AG20443 (cell line): Measurements from ENCODE around the gene PDLIM3.
"Not testable (repeated sequence)": the region's sequence is repeated elsewhere in the genome, so short reads cannot be mapped to it uniquely, and the experiment has no call there.

Experiments
- DNase-seq: peaks from one replicate; pipeline ENCODE4 v3.0.0; 2012; ENCODE audit warnings: low spot score, mixed read lengths

The PDLIM3 gene

GRCh38 chr4:185518494-185518893, 16.8 kb downstream of the PDLIM3 start:
- DNase-seq = no peak

GRCh38 chr4:185518069-185518468, 17.2 kb downstream of the PDLIM3 start:
- no peak for DNase-seq

DNA sequence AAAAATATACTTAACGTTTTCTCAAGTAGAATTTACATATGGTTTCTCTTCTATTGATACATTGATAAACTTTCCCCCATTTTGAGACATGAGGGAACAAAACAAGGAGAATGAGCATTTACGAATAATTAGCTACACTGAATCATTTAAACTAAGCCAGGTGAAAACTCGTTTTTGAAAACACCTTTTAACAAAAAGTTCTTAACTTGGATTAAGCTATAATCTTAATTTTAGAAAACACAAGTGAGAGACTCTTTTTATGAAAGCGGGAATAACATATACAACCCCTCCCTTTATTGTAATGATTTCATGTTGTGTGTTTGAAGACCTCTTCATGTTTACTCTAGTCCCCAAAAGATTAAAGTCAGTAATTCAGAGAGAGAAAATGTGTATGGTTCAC, 20.1 kb downstream of the PDLIM3 start:
- no peak for DNase-seq

GRCh38 chr4:185514182-185514697, 21.1 kb downstream of the PDLIM3 start:
- no peak for DNase-seq

DNA sequence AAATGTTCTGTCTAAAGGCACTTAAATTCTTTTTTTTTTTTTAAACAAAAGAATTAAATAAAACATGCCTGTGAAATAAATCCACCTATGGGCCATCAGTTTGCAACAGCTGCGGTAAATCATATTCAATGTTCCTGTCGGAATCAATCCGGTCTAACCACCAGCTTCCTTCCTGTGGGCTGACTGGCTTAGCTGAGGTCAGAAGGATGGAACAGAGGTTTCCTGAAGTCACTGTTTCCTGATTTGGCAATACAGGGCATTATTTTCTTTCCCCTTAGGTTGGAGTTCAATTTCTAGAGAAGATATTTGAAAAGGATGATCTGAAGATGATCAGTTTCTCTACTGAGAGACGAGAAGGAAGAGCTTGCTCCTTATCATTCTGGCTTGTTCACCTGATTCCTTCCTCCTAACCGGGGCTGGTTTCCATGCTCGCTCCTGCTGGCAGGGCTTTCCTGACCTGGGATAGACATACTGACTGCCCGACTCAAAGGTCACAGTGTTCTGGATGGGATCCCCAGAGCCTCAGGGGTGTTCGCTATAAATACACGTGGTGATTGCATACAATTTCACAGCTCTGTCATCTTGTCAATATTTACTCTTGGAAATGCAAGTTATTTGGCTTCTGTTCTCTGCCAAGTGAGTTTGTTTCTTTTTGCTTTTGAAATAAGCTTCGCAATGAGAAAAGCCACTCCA, 21.7 kb downstream of the PDLIM3 start:
- DNase-seq = no peak

DNA sequence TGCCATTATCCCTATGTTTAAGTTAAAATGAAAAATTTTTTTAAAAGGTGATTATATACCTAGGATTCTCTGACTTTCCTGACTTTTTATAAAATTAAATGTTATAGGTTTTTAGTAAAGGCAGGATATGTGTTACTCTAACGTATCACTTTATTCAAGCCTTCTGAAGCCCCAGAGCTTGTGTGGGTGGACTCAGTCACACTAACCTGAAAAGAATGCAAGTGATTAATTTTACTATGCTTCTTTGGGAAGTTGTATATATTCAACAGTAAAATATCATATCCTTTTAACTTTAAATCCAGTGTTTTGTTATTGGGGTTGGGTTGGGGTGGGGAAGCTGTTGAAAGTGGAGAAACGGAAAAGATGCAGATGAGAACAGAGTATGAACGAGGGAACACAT, 22.8 kb downstream of the PDLIM3 start:
- DNase-seq = peak; percentile 29

- DNase-seq = not testable (repeated sequence)
Observed at GRCh38 chr4:185511243-185511642, 24.1 kb downstream of the PDLIM3 start.

GRCh38 chr4:185510806-185511205, 24.5 kb downstream of the PDLIM3 start:
- no peak for DNase-seq

- no peak for DNase-seq
Observed at GRCh38 chr4:185508181-185508580, 27.1 kb downstream of the PDLIM3 start.

DNA sequence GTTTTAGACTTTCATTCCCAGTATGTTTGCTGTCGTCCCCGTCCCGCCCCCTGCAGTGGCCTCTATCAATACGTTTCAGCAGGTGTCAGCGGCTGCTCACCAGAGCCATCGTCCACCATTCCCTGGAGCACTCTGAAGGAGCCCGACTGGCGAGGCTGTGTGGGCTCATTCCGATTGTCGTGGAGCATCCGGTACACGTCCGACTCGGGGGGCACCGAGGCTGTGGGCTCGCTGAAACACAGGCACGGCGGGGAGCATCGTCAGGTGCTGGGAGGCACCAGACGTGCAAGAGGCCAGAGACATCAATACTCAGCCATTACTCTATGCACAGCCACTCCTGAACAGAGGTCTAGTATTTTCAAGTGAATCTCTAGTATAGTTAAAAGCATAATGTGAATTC, 28.9 kb downstream of the PDLIM3 start:
- no peak for DNase-seq

- no peak for DNase-seq
Observed at GRCh38 chr4:185504098-185505047, 30.9 kb downstream of the PDLIM3 start.

- DNase-seq = no peak
Observed at GRCh38 chr4:185502386-185502785, 32.9 kb downstream of the PDLIM3 start.

DNA sequence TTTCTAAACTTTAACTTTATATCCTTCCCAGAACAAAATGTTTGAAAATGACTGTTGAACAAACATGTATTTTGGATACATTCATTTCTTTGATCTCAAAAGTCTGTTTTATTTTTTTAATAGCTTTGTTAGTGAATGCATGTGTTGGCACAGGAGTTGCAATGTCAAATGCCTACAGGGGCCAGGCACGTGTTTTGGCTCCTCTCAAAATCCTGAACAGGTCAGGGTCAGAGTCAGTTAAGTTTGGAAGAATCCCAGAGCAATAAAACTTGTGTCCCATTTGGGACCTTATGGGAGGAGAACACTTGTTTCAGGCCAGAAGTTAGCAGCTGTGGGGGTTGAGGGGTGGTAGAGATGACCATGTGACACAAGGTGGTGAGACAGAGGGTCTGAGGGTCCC, 34.7 kb downstream of the PDLIM3 start:
- DNase-seq = no peak

- DNase-seq = no peak
Observed at GRCh38 chr4:185500035-185500434, 35.3 kb downstream of the PDLIM3 start.

- no peak for DNase-seq
Observed at GRCh38 chr4:185488650-185489049, 46.7 kb downstream of the PDLIM3 start.

GRCh38 chr4:185481401-185481800, 53.9 kb downstream of the PDLIM3 start:
- DNase-seq = no peak

- no peak for DNase-seq
Observed at GRCh38 chr4:185480016-185480732, 55.1 kb downstream of the PDLIM3 start.

DNA sequence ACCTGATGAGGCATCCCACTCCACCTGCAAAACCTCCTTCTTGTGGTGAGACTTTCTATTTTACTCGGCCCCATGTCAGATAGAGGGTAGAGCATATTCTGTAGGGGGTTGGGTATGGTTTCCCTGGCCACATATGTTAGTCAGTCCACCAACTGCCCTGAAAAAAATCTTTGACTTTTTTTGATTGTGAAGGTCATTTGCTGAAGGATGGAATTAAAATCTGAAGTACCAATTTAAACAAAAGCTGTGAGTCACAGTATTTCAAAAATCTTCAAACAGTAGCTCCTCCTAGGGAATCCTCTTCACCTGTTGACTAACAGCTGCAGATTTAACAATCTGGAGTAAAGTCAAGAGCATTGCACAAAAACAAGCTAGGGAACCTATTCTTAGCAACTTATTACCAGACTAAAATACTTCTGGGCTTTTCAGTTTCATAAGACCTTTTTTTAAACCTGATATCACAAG, 55.8 kb downstream of the PDLIM3 start:
- DNase-seq = no peak

DNA sequence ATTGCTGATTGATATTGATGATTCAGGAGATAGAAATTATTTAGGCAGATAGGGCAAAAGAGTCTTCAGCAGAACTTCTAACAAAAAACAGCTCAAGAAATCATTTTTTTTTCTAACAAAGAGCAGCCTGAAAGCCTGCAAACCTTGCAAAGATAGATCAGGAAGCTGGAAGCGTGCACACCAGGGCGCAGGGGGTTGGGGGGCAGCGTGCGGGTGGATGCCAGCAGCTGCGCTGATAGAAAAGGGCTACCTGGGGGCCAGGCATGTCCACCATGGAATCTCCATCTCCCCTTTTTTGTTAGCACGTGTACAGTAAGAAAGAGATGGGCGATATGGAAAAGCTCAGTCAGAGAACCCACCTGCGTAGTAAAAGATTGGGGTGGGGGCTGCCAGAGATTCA, 62.1 kb downstream of the PDLIM3 start:
- DNase-seq = no peak

- no peak for DNase-seq
Observed at GRCh38 chr4:185472103-185472542, 63.2 kb downstream of the PDLIM3 start.

- peak; percentile 100 for DNase-seq
Observed at GRCh38 chr4:185471235-185472102, 63.8 kb downstream of the PDLIM3 start, which contains the start of gene CCDC110. Gene CCDC110, minus strand, starts transcription at chr4:185471733. Its CDS starts 50 bp downstream, at chr4:185471683.
